PFSK-1 (cell line): Measurements from ENCODE around the gene ATG7.

Experiments used
- FOXP2 ChIP-seq: optimal IDR thresholded peaks from 2 replicates; pipeline ENCODE3; 2011; ENCODE audit warnings: borderline replicate concordance, control low read depth, inconsistent platforms; ENCODE audit not compliant: insufficient read depth; ENCODE audit errors: extremely low read length, extremely low read depth
- POLR2AphosphoS5 ChIP-seq: IDR thresholded peaks from 2 replicates; pipeline ENCODE4 v1.6.1; 2012; ENCODE audit warnings: low read depth, mild to moderate bottlenecking, control low read depth, low read length, moderate library complexity
- SIN3A ChIP-seq: IDR thresholded peaks from 2 replicates; pipeline ENCODE4 v1.6.1; 2012; ENCODE audit warnings: mild to moderate bottlenecking, low read length, moderate library complexity, borderline replicate concordance; ENCODE audit not compliant: insufficient read depth
- TAF1 ChIP-seq: IDR thresholded peaks from 2 replicates; pipeline ENCODE4 v1.6.1; 2012; ENCODE audit warnings: low read length, control low read depth, borderline replicate concordance; ENCODE audit not compliant: insufficient read depth
- TF ChIP-seq, protein P1 (sequence below), 2 experiments: IDR thresholded peaks; 2 replicates each; pipeline versions ENCODE4 v1.6.1 to v1.8.0; 2011 to 2012; ENCODE audit warnings: low read depth in 2 of 2, low read length in 2 of 2, control low read depth in 1 of 2, inconsistent platforms in 1 of 2, mild to moderate bottlenecking in 1 of 2, moderate library complexity in 1 of 2; ENCODE audit not compliant: insufficient read depth in 1 of 2

- no peak for TF ChIP-seq FOXP2
- no peak for TF ChIP-seq SIN3A
- TF ChIP-seq POLR2AphosphoS5: no peak
- TF ChIP-seq TAF1: no peak
- TF ChIP-seq, protein P1, sequence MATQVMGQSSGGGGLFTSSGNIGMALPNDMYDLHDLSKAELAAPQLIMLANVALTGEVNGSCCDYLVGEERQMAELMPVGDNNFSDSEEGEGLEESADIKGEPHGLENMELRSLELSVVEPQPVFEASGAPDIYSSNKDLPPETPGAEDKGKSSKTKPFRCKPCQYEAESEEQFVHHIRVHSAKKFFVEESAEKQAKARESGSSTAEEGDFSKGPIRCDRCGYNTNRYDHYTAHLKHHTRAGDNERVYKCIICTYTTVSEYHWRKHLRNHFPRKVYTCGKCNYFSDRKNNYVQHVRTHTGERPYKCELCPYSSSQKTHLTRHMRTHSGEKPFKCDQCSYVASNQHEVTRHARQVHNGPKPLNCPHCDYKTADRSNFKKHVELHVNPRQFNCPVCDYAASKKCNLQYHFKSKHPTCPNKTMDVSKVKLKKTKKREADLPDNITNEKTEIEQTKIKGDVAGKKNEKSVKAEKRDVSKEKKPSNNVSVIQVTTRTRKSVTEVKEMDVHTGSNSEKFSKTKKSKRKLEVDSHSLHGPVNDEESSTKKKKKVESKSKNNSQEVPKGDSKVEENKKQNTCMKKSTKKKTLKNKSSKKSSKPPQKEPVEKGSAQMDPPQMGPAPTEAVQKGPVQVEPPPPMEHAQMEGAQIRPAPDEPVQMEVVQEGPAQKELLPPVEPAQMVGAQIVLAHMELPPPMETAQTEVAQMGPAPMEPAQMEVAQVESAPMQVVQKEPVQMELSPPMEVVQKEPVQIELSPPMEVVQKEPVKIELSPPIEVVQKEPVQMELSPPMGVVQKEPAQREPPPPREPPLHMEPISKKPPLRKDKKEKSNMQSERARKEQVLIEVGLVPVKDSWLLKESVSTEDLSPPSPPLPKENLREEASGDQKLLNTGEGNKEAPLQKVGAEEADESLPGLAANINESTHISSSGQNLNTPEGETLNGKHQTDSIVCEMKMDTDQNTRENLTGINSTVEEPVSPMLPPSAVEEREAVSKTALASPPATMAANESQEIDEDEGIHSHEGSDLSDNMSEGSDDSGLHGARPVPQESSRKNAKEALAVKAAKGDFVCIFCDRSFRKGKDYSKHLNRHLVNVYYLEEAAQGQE (IDR thresholded peaks at IDR 0.05; ENCODE audit: insufficient read depth in 1 of 2, low read depth in 2 of 2, low read length in 2 of 2): no peak
These were observed 30.2 kb downstream of the ATG7 start for GRCh38 chr3:11302444-11302843.
